Smooth muscle cell (in vitro differentiated cells): ENCODE measurements around the gene DDAH2. TPM values are rescaled to one million over a fixed set of nuclear protein-coding genes. Genes with fewer than 3 reads are reported as not detected.

Experiments
- DNase-seq: peaks from one replicate; lab custom pipeline; 2025; ENCODE audit not compliant: unreplicated experiment; lab: John Stamatoyannopoulos, UW
- H2AFZ ChIP-seq: fragments of 200-600 bp; sonication (generic); 2 replicates; pipeline ENCODE4 v1.6.0; 2016; ENCODE audit warnings: antibody characterized with exemption, low read depth, mild to moderate bottlenecking
- H3F3A ChIP-seq: fragments of 200-600 bp; sonication (generic); 2 replicates; pipeline ENCODE4 v1.6.0; 2017; ENCODE audit warnings: antibody characterized with exemption, low read depth
- H3K27ac ChIP-seq: fragments of 200-600 bp; sonication (generic); 2 replicates; pipeline ENCODE4 v1.5.1; 2016; ENCODE audit warnings: low read depth, mild to moderate bottlenecking
- H3K27me3 ChIP-seq: fragments of 200-600 bp; sonication (generic); 2 replicates; pipeline ENCODE4 v1.6.1; 2016; ENCODE audit warnings: low read depth, mild to moderate bottlenecking
- H3K36me3 ChIP-seq: fragments of 200-600 bp; sonication (generic); 2 replicates; pipeline ENCODE4 v1.5.1; 2016; ENCODE audit warnings: low read depth
- H3K4me1 ChIP-seq: fragments of 200-600 bp; sonication (generic); 2 replicates; pipeline ENCODE4 v1.5.1; 2016; ENCODE audit warnings: low read depth
- H3K4me2 ChIP-seq: fragments of 200-600 bp; sonication (generic); 2 replicates; pipeline ENCODE4 v1.6.0; 2016; ENCODE audit warnings: mild to moderate bottlenecking
- H3K4me3 ChIP-seq: fragments of 200-600 bp; sonication (generic); 2 replicates; pipeline ENCODE4 v1.5.1; 2016; ENCODE audit warnings: mild to moderate bottlenecking
- H3K79me2 ChIP-seq: fragments of 200-600 bp; sonication (generic); 2 replicates; pipeline ENCODE4 v1.6.0; 2016; ENCODE audit warnings: low read depth, mild to moderate bottlenecking
- H3K9ac ChIP-seq: fragments of 200-600 bp; sonication (generic); 2 replicates; pipeline ENCODE4 v1.6.0; 2016; ENCODE audit warnings: low read depth
- H3K9me3 ChIP-seq: fragments of 200-600 bp; sonication (generic); replicated peaks from 2 replicates; pipeline ENCODE4 v1.5.1; 2016; ENCODE audit warnings: low read depth
- H4K20me1 ChIP-seq: fragments of 200-600 bp; sonication (generic); 2 replicates; pipeline ENCODE4 v1.6.0; 2016; ENCODE audit warnings: low read depth
- CTCF ChIP-seq: fragments of 200-600 bp; sonication (generic); IDR thresholded peaks from 2 replicates; pipeline ENCODE4 v1.5.1; 2017; ENCODE audit warnings: borderline replicate concordance, mild to moderate bottlenecking, antibody characterized with exemption; ENCODE audit not compliant: insufficient read depth, poor library complexity, severe bottlenecking
- WGBS: methylation state at CpG from one replicate; pipeline ENCODE4 v1.1.7; 2016; ENCODE audit warnings: low lambda C conversion rate; 5-methylcytosine and 5-hydroxymethylcytosine counted together
- polyA plus RNA-seq: library from polyadenylated mRNA; unstranded; fragments of >200 nt; fragmentation: Nextera tagmentation; extraction: Ambion mirVana; gene quantifications from 2 replicates; pipeline ENCODE4 v1.2.1, GENCODE V29; 2016
- total RNA-seq: library from RNA; depleted of rRNA; stranded (reverse); fragments of >200 nt; gene quantifications from 2 replicates; pipeline ENCODE4 v1.2.3, GENCODE V29; 2014

Gene DDAH2
- total and polyA plus RNA-seq, 2 experiments from 2014 or later, result 104 to 134 TPM

- no peak for DNase-seq
- Histone ChIP-seq H3K27me3 (no peaks in the 10 kb centered on the region), H3K9ac (no peak overlapping the region), H3K36me3 (no peaks in the 10 kb centered on the region), H3K4me3 (no peak overlapping the region), H3F3A (no peaks in the 10 kb centered on the region), H4K20me1 (no peaks in the 10 kb centered on the region), H3K79me2 (no peaks in the 10 kb centered on the region), H2AFZ (no peak overlapping the region), H3K27ac (no peak overlapping the region), H3K4me2 (no peak overlapping the region), H3K9me3 (no peaks in the 10 kb centered on the region), H3K4me1 (no peaks in the 10 kb centered on the region)
- WGBS, result 92% methylated on average over 4 of the region's 4 CpGs
- no peak for TF ChIP-seq CTCF
These were observed 36.7 kb downstream of the DDAH2 start for GRCh38 chr6:31692353-31692752.

GRCh38 chr6:31691564-31692108 is 37.5 kb downstream of the DDAH2 start:
- Histone ChIP-seq H3K27me3 (no peaks in the 10 kb centered on the region), H3K4me1 (no peaks in the 10 kb centered on the region), H3F3A (no peaks in the 10 kb centered on the region), H3K27ac (no peak overlapping the region), H4K20me1 (no peaks in the 10 kb centered on the region), H3K9ac (no peak overlapping the region), H3K4me3 (no peak overlapping the region), H3K9me3 (no peaks in the 10 kb centered on the region), H3K4me2 (no peak overlapping the region), H2AFZ (no peak overlapping the region), H3K36me3 (no peaks in the 10 kb centered on the region), H3K79me2 (no peaks in the 10 kb centered on the region)
- 96% methylated on average over 12 of the region's 12 CpGs for WGBS
- no peak for DNase-seq
- no peak for TF ChIP-seq CTCF

- no peak for TF ChIP-seq CTCF
- no peak overlapping the region for H3K27ac ChIP-seq
- H3K4me1 ChIP-seq, result no peaks in the 10 kb centered on the region
These were observed 38.0 kb downstream of the DDAH2 start for GRCh38 chr6:31691078-31691463.

GRCh38 chr6:31690231-31691077 is 38.6 kb downstream of the DDAH2 start:
- no peak overlapping the region for H3K4me3 ChIP-seq
- no peaks in the 10 kb centered on the region for H3K9me3 ChIP-seq
- H3F3A ChIP-seq, result no peaks in the 10 kb centered on the region
- no peaks in the 10 kb centered on the region for H4K20me1 ChIP-seq
- H3K79me2 ChIP-seq, result no peaks in the 10 kb centered on the region
- no peak overlapping the region for H3K4me2 ChIP-seq
- no peaks in the 10 kb centered on the region for H3K36me3 ChIP-seq
- no peak for TF ChIP-seq CTCF
- WGBS, result 58% methylated on average over 10 of the region's 10 CpGs
- no peak for DNase-seq
- no peaks in the 10 kb centered on the region for H3K4me1 ChIP-seq
- H3K27ac ChIP-seq, result no peak overlapping the region
- H3K9ac ChIP-seq, result no peak overlapping the region
- H3K27me3 ChIP-seq, result no peaks in the 10 kb centered on the region
- H2AFZ ChIP-seq, result no peak overlapping the region

More at GRCh38 chr6:31691078-31691463, 38.0 kb downstream of the DDAH2 start:
- no peak overlapping the region for H3K4me2 ChIP-seq
- no peak overlapping the region for H3K4me3 ChIP-seq
- WGBS, result 94% methylated on average over 6 of the region's 6 CpGs
- no peak overlapping the region for H3K9ac ChIP-seq
- H3F3A ChIP-seq, result no peaks in the 10 kb centered on the region
- no peak for DNase-seq
- H3K9me3 ChIP-seq, result no peaks in the 10 kb centered on the region
- no peak overlapping the region for H2AFZ ChIP-seq
- no peaks in the 10 kb centered on the region for H3K36me3 ChIP-seq
- no peaks in the 10 kb centered on the region for H4K20me1 ChIP-seq
- no peaks in the 10 kb centered on the region for H3K79me2 ChIP-seq
- H3K27me3 ChIP-seq, result no peaks in the 10 kb centered on the region
